Activated T-cell treated with anti-CD3 and anti-CD28 coated beads, Interleukin-2, amount 50 U/mL, for 72 hours (primary cell): Measurements from ENCODE around the gene ANO7. TPM values are rescaled to one million over a fixed set of nuclear protein-coding genes. Genes with fewer than 3 reads are reported as not detected.

Source experiments
- ATAC-seq, 2 donors: fragments of 150-1000 bp; cut with Tn5 transposase; replicated peaks in 1 of 2; 2 replicates each; pipeline ENCODE4 v1.10.0; 2021; ENCODE audit warnings: moderate library complexity in 2 of 2, mild to moderate bottlenecking in 1 of 2
- DNase-seq, 2 donors: peaks; one replicate each; pipeline ENCODE4 v3.0.0; 2021 to 2022; ENCODE audit warnings: mixed read lengths in 1 of 2
- H3K27ac Mint-ChIP-seq: one replicate; pipeline ENCODE4 v1.8.0; 2022; ENCODE audit warnings: mild to moderate bottlenecking, moderate library complexity, mixed read lengths
- H3K27me3 Mint-ChIP-seq: one replicate; pipeline ENCODE4 v1.8.0; 2022; ENCODE audit warnings: low read depth, mixed read lengths
- H3K36me3 Mint-ChIP-seq, 2 donors: one replicate each; pipeline ENCODE4 v1.8.0; 2022; ENCODE audit warnings: mixed read lengths in 2 of 2, mild to moderate bottlenecking in 1 of 2; ENCODE audit not compliant: insufficient read depth in 2 of 2
- H3K4me1 Mint-ChIP-seq: one replicate; pipeline ENCODE4 v1.8.0; 2022; ENCODE audit warnings: low read depth, mixed read lengths
- H3K4me3 Mint-ChIP-seq, 2 donors: one replicate each; pipeline ENCODE4 v1.8.0; 2022; ENCODE audit warnings: mild to moderate bottlenecking in 2 of 2, mixed read lengths in 2 of 2, moderate library complexity in 2 of 2
- H3K9me3 Mint-ChIP-seq, 2 donors: one replicate each; pipeline ENCODE4 v1.8.0; 2022; ENCODE audit warnings: mixed read lengths in 2 of 2
- total RNA-seq, 2 donors: library from RNA; stranded (reverse); gene quantifications; one replicate each; pipeline ENCODE4 v1.2.3, GENCODE V29; 2022

The ANO7 gene
- total RNA-seq, 2 donors from 2014 or later = 0.72 to 0.90 TPM

GRCh38 chr2:241199897-241200821 lies 11.7 kb downstream of the ANO7 start:
- no peaks in the 10 kb centered on the region for H3K27me3 Mint-ChIP-seq
- no peak overlapping the region for H3K27ac Mint-ChIP-seq
- DNase-seq (no peak), ATAC-seq (no peak)
- no peaks in the 10 kb centered on the region for H3K4me1 Mint-ChIP-seq
- no peak overlapping the region for H3K4me3 Mint-ChIP-seq
- no peaks in the 10 kb centered on the region for H3K9me3 Mint-ChIP-seq
- no peaks in the 10 kb centered on the region for H3K36me3 Mint-ChIP-seq

- ATAC-seq (no peak), DNase-seq (no peak)
- no peaks in the 10 kb centered on the region for H3K9me3 Mint-ChIP-seq
- no peaks in the 10 kb centered on the region for H3K36me3 Mint-ChIP-seq
- H3K27me3 Mint-ChIP-seq = no peaks in the 10 kb centered on the region
- H3K4me1 Mint-ChIP-seq = no peaks in the 10 kb centered on the region
- no peak overlapping the region for H3K4me3 Mint-ChIP-seq
- H3K27ac Mint-ChIP-seq = no peak overlapping the region
These were observed 12.4 kb downstream of the ANO7 start for GRCh38 chr2:241200822-241201395.

DNA sequence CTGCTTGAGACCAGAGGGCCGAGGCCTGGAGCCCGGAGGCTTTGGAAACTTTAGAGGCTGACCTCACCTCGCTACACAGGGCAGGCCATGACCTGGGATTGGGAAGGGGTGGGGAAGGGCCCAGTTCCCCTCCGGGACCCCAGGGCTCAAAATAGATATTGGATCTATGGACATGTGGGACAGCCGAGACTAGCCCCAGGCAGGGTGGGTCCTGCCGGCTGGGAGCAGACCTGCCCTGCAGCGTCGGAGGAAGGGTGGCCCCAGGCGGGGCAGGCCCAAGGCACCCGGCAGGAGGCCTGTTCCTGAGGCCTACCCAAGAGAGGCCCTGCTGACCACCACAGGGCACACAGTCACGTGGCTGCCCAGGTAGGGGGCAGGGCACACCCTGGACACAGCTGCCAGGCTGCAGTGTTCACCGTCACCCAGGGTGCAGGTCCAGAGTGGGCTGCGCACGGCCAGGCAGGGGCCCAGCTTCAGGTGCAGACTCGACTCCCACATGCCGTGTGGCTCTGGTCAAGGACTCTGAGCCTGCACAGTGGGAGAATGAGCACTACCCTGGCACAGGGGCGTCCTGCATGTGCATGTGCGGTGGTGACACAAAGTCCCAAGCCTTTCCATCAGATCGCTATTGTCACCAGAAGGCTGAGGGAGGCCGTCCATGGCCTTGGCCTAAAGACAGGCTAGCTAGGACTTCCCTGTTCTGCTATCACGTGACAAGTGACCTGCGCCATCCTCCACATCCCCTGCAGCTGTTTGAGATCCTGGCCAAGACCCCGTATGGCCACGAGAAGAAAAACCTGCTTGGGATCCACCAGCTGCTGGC lies 13.2 kb downstream of the ANO7 start:
- ATAC-seq = no peak
- DNase-seq = no peak
- Mint-ChIP-seq H3K9me3 (no peaks in the 10 kb centered on the region), H3K27me3 (no peaks in the 10 kb centered on the region), H3K4me3 (no peak overlapping the region), H3K27ac (no peak overlapping the region), H3K36me3 (no peaks in the 10 kb centered on the region), H3K4me1 (no peaks in the 10 kb centered on the region)

GRCh38 chr2:241202268-241202585 lies 13.8 kb downstream of the ANO7 start:
- Mint-ChIP-seq H3K36me3 (no peaks in the 10 kb centered on the region), H3K4me1 (no peaks in the 10 kb centered on the region), H3K9me3 (no peaks in the 10 kb centered on the region), H3K4me3 (no peak overlapping the region), H3K27me3 (no peaks in the 10 kb centered on the region), H3K27ac (no peak overlapping the region)
- DNase-seq = no peak
- no peak for ATAC-seq

DNA sequence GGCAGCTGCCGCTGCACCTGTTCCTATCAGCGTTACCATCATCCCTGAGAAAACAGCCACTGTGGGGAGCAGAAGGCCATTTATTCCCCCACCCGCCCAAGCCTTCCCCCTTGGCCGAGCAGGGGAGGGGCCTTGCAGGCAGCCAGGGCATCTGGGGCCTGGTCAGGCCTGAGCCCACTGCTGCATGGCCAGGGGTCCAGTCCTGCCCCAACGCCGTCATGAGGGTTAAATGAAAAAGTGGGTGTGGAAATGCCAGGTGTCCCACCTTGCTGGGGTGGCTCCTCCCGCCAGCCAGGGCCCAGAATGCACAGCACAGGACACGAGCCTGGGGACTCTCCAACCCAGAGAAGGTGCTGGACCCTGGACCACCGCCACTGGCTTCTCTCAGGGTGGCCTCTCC lies 14.2 kb downstream of the ANO7 start:
- no peak for ATAC-seq
- no peak for DNase-seq
- no peaks in the 10 kb centered on the region for H3K36me3 Mint-ChIP-seq
- no peak overlapping the region for H3K27ac Mint-ChIP-seq
- H3K4me3 Mint-ChIP-seq = no peak overlapping the region
- no peaks in the 10 kb centered on the region for H3K9me3 Mint-ChIP-seq
- H3K27me3 Mint-ChIP-seq = no peaks in the 10 kb centered on the region
- H3K4me1 Mint-ChIP-seq = no peaks in the 10 kb centered on the region

GRCh38 chr2:241203218-241204009 lies 14.9 kb downstream of the ANO7 start:
- DNase-seq (no peak), ATAC-seq (no peak)
- H3K4me1 Mint-ChIP-seq = no peaks in the 10 kb centered on the region
- no peaks in the 10 kb centered on the region for H3K27me3 Mint-ChIP-seq
- H3K4me3 Mint-ChIP-seq = no peak overlapping the region
- H3K27ac Mint-ChIP-seq = no peak overlapping the region
- no peaks in the 10 kb centered on the region for H3K9me3 Mint-ChIP-seq
- no peaks in the 10 kb centered on the region for H3K36me3 Mint-ChIP-seq

GRCh38 chr2:241204010-241204384 lies 15.5 kb downstream of the ANO7 start:
- H3K4me3 Mint-ChIP-seq = no peak overlapping the region

DNA sequence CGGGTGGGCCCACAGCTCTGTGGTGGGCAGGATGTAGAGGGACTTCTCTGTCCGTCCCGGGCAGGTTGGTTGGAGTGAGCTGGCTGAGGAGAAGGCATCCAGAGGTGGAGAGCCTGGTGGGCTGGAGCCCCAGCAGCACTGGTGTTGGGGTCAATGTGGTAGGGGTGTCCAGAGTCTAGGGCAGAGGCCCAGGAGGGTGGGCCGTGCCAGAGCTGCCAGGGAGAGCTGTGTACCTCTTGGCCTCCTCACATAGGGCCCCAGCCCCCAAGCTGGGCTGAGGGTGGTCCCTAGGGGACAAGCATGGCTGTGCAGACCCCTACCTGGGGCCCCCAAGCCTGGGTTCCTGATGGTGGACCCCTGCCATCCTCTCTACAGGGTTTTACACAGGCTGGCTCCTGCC lies 16.0 kb downstream of the ANO7 start:
- H3K4me1 Mint-ChIP-seq = no peaks in the 10 kb centered on the region
- no peak overlapping the region for H3K27ac Mint-ChIP-seq
- H3K4me3 Mint-ChIP-seq = no peak overlapping the region
- no peaks in the 10 kb centered on the region for H3K27me3 Mint-ChIP-seq
- ATAC-seq (no peak), DNase-seq (no peak)
- H3K9me3 Mint-ChIP-seq = no peaks in the 10 kb centered on the region
- H3K36me3 Mint-ChIP-seq = no peaks in the 10 kb centered on the region

More at GRCh38 chr2:241204010-241204384, 15.5 kb downstream of the ANO7 start:
- H3K4me1 Mint-ChIP-seq = no peaks in the 10 kb centered on the region
- no peaks in the 10 kb centered on the region for H3K36me3 Mint-ChIP-seq
- no peak overlapping the region for H3K27ac Mint-ChIP-seq
- ATAC-seq (no peak), DNase-seq (no peak)
- no peaks in the 10 kb centered on the region for H3K9me3 Mint-ChIP-seq
- no peaks in the 10 kb centered on the region for H3K27me3 Mint-ChIP-seq

DNA sequence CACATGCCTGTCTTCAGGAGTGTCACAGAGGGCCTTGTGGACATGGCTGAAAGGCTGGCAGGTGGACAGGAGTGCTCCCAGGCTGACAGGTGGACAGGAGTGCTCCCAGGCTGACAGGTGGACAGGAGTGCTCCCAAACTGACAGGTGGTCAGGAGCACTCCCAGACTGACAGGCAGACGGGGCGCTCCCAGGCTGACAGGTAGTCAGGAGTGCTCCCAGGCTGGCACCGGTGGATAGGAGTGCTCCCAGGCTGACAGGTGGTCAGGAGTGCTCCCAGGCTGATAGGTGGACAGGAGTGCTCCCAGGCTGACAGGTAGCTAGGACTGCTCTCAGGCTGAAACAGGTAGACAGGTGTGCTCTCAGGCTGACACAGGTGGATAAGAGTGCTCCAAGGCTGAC lies 16.6 kb downstream of the ANO7 start:
- H3K4me3 Mint-ChIP-seq = no peak overlapping the region
- no peaks in the 10 kb centered on the region for H3K36me3 Mint-ChIP-seq
- no peak for ATAC-seq
- no peaks in the 10 kb centered on the region for H3K9me3 Mint-ChIP-seq
- no peak for DNase-seq
- no peak overlapping the region for H3K27ac Mint-ChIP-seq
- no peaks in the 10 kb centered on the region for H3K27me3 Mint-ChIP-seq
- H3K4me1 Mint-ChIP-seq = no peaks in the 10 kb centered on the region

GRCh38 chr2:241207151-241207550 lies 18.7 kb downstream of the ANO7 start:
- DNase-seq (no peak), ATAC-seq (no peak)
- Mint-ChIP-seq H3K9me3 (no peaks in the 10 kb centered on the region), H3K27me3 (no peaks in the 10 kb centered on the region), H3K4me3 (no peak overlapping the region), H3K36me3 (no peaks in the 10 kb centered on the region), H3K4me1 (no peaks in the 10 kb centered on the region), H3K27ac (no peak overlapping the region)

DNA sequence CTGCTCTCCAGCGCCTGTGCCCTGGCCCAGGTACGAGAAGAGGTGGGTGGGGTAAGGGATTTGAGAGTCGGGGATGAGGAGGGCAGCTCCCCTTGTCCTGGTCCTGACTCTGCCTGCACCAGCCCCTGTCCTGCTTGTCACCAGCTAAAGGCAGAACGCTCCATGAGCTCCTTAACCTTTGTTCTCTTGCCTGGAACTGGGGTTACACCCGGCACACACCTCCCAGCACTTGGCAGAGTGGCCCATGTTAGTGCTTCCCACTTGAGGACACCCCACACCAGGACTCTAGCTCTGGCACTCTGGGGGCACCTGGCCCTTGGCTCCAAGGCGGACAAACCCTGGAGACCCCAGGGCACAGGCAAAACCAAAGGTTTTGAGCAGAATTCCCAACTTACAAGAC lies 19.2 kb downstream of the ANO7 start:
- DNase-seq = no peak
- no peaks in the 10 kb centered on the region for H3K36me3 Mint-ChIP-seq
- H3K4me1 Mint-ChIP-seq = no peaks in the 10 kb centered on the region
- H3K27me3 Mint-ChIP-seq = no peaks in the 10 kb centered on the region
- no peaks in the 10 kb centered on the region for H3K9me3 Mint-ChIP-seq
- no peak for ATAC-seq
- H3K27ac Mint-ChIP-seq = no peak overlapping the region
- H3K4me3 Mint-ChIP-seq = no peak overlapping the region

GRCh38 chr2:241208058-241208457 lies 19.6 kb downstream of the ANO7 start:
- H3K27me3 Mint-ChIP-seq = no peaks in the 10 kb centered on the region
- DNase-seq (no peak), ATAC-seq (no peak)
- H3K4me3 Mint-ChIP-seq = no peak overlapping the region
- no peaks in the 10 kb centered on the region for H3K36me3 Mint-ChIP-seq
- no peak overlapping the region for H3K27ac Mint-ChIP-seq
- no peaks in the 10 kb centered on the region for H3K9me3 Mint-ChIP-seq
- no peaks in the 10 kb centered on the region for H3K4me1 Mint-ChIP-seq

DNA sequence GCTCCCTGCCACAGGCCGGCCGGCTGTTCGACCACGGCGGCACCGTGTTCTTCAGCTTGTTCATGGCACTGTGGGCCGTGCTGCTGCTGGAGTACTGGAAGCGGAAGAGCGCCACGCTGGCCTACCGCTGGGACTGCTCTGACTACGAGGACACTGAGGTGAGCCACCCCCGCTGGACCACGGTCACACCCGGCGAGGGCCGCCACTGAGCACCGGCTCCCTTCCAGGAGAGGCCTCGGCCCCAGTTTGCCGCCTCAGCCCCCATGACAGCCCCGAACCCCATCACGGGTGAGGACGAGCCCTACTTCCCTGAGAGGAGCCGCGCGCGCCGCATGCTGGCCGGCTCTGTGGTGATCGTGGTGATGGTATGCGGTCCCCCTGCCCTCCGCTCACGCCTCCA lies 20.8 kb downstream of the ANO7 start:
- H3K9me3 Mint-ChIP-seq = no peaks in the 10 kb centered on the region
- no peak overlapping the region for H3K27ac Mint-ChIP-seq
- DNase-seq (no peak), ATAC-seq (no peak)
- no peaks in the 10 kb centered on the region for H3K27me3 Mint-ChIP-seq
- H3K4me1 Mint-ChIP-seq = no peaks in the 10 kb centered on the region
- H3K36me3 Mint-ChIP-seq = no peaks in the 10 kb centered on the region
- H3K4me3 Mint-ChIP-seq = no peak overlapping the region
